Progenitor cell of endocrine pancreas (in vitro differentiated cells): Measurements from ENCODE around the gene LPP. TPM values are rescaled to one million over a fixed set of nuclear protein-coding genes. Genes with fewer than 3 reads are reported as not detected.

Experiments used
- DNase-seq: peaks from one replicate; pipeline ENCODE4 v3.0.0; 2021; ENCODE audit warnings: low spot score; ENCODE audit not compliant: unreplicated experiment
- H3K27ac Mint-ChIP-seq: 2 replicates; pipeline ENCODE4 v1.8.0; 2021; ENCODE audit warnings: mild to moderate bottlenecking, moderate library complexity, mixed read lengths
- H3K27me3 Mint-ChIP-seq: 2 replicates; pipeline ENCODE4 v1.8.0; 2021; ENCODE audit warnings: mixed read lengths
- H3K36me3 Mint-ChIP-seq: 2 replicates; pipeline ENCODE4 v1.8.0; 2022; ENCODE audit warnings: mixed read lengths; ENCODE audit not compliant: insufficient read depth
- H3K4me1 Mint-ChIP-seq: 2 replicates; pipeline ENCODE4 v1.8.0; 2021; ENCODE audit warnings: low read depth, mixed read lengths
- H3K4me3 Mint-ChIP-seq: 2 replicates; pipeline ENCODE4 v1.8.0; 2021; ENCODE audit warnings: low read depth, mild to moderate bottlenecking, moderate library complexity, mixed read lengths
- H3K9me3 Mint-ChIP-seq: 2 replicates; pipeline ENCODE4 v1.8.0; 2021; ENCODE audit warnings: low read depth, mixed read lengths
- CTCF ChIP-seq: fragments of 200-600 bp; sonication (generic); IDR thresholded peaks from one replicate; pipeline ENCODE4 v1.5.0; 2021; ENCODE audit warnings: antibody characterized with exemption, mild to moderate bottlenecking; ENCODE audit not compliant: unreplicated experiment
- total RNA-seq: library from RNA; stranded (reverse); gene quantifications from 2 replicates; pipeline ENCODE4 v1.2.1, GENCODE V29; 2021

The LPP gene
- total RNA-seq, 1 donor from 2014 or later = 131 TPM

DNA sequence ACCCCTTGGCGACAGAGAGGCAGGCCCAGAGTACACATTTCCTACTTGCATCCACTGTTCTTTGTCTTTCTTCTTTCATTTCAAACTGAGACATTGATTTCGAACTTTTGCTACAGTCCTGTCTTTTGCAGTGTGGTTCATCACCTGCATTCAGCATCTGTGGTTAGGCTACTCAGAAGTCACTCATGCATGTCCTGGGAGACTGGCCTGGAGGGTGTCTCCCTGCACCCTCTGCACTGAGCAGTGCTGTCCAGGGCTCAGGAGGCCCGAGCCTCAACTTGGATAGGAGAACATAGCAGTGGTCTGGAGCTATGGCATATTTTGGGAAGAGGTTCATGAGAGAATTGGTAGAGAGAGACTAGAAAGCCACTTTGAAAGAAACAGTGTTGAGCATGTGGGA lies 777.6 kb downstream of the LPP start:
- TF ChIP-seq CTCF = no peak
- DNase-seq = no peak
- Mint-ChIP-seq H3K4me3 (no peak overlapping the region), H3K36me3 (no peaks in the 10 kb centered on the region), H3K27me3 (peaks cover 13% of the 10 kb centered on the region), H3K27ac (no peak overlapping the region), H3K9me3 (no peaks in the 10 kb centered on the region), H3K4me1 (no peaks in the 10 kb centered on the region)

DNA sequence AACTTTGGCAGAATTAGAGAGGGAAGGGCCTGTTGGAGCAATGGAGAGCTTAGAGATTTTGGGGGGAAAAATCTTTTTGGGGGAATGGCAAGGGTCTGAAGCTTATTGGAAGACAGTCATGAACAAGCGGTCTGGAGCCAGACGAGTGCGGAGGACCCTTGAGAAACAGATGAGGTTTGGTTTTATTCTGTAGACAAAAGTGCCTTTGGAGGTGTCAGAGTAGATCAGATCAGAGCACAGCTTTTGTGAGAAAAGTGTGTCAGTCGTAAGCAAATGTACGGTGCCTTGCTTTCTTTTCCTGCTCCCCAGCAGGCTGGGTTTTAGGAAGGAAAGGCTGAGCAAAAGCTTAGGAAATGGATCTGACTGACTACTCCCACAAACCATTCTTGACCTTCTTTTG lies 781.0 kb downstream of the LPP start:
- Mint-ChIP-seq H3K4me3 (no peak overlapping the region), H3K4me1 (peaks cover 2% of the 10 kb centered on the region), H3K27me3 (peaks cover 20% of the 10 kb centered on the region), H3K36me3 (peaks cover 1% of the 10 kb centered on the region), H3K27ac (no peak overlapping the region), H3K9me3 (no peaks in the 10 kb centered on the region)
- no peak for TF ChIP-seq CTCF
- no peak for DNase-seq

DNA sequence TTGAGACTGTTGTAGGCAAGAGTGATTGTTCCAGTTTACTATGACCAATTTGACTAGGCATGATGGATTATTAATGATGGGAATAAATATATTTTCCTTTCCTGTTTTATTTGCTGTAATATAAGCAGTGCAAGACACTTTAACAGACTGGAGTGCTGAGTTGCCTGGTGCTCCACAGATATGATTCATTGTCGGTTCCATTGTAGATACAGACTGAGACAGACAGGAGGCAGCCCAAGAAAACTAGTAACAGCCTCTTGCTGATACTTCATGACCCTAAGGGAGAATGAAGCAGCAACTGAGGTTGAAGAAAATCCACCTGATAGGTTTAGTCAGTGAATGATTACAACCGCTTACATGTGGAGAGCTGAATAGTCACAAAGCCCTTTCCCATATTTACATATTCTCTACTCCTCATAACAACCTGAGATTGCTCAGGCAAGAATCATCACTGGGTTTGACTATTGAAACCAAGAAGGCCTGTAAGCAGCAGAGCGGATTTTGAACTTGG lies 782.7 kb downstream of the LPP start:
- no peak for TF ChIP-seq CTCF
- Mint-ChIP-seq H3K27me3 (peaks cover 11% of the 10 kb centered on the region), H3K4me3 (no peak overlapping the region), H3K4me1 (peaks cover 2% of the 10 kb centered on the region), H3K27ac (no peak overlapping the region), H3K9me3 (no peaks in the 10 kb centered on the region), H3K36me3 (peaks cover 1% of the 10 kb centered on the region)
- no peak for DNase-seq

GRCh38 chr3:188937389-188937788 lies 783.4 kb downstream of the LPP start:
- DNase-seq = no peak
- Mint-ChIP-seq H3K36me3 (peaks cover 1% of the 10 kb centered on the region), H3K4me3 (no peak overlapping the region), H3K27me3 (peaks cover 10% of the 10 kb centered on the region), H3K4me1 (peaks cover 2% of the 10 kb centered on the region), H3K9me3 (no peaks in the 10 kb centered on the region), H3K27ac (no peak overlapping the region)
- TF ChIP-seq CTCF = no peak

DNA sequence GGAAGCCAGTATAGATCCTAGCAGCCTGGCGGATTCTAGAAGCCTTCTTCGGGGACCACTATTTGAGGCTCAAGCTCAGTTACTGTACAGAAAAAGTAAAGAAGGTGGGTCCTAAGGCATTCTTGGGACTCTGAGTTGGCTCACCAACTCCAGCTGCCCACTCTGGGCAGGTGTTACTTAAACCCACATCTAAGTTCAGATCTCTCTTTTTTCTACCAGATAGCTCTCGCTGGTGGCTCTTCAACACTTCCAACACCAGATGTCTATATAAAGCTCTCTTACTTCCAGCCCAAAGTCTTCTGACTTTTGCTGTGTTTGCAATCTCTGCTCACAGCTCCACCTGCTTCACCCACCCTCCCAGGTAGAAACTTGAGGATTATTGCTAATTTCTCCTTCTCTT lies 785.0 kb downstream of the LPP start:
- H3K27me3 Mint-ChIP-seq = peaks cover 21% of the 10 kb centered on the region

More for the DNA sequence above, 785.0 kb downstream of the LPP start:
- Mint-ChIP-seq H3K9me3 (no peaks in the 10 kb centered on the region), H3K36me3 (peaks cover 1% of the 10 kb centered on the region), H3K4me3 (no peak overlapping the region), H3K4me1 (peaks cover 2% of the 10 kb centered on the region), H3K27ac (no peak overlapping the region)
- TF ChIP-seq CTCF = no peak
- no peak for DNase-seq
